Suprapubic skin (tissue), 3 donors: Measurements from ENCODE around the gene CXCR6.

ENCODE experiments used
- CTCF ChIP-seq, 2 donors: fragments of 200-600 bp in 1 of 2; fragments of 450-650 bp in 1 of 2; sonication (generic) in 1 of 2; IDR thresholded peaks; one replicate each; pipeline ENCODE4 v1.5.1; 2016 to 2019; ENCODE audit warnings: antibody characterized with exemption in 2 of 2, mild to moderate bottlenecking in 1 of 2, moderate library complexity in 1 of 2
- POLR2A ChIP-seq, 2 donors: fragments of 450-650 bp; IDR thresholded peaks; one replicate each; pipeline ENCODE4 v1.6.1; 2017; ENCODE audit warnings: antibody characterized with exemption in 2 of 2, mild to moderate bottlenecking in 2 of 2, moderate library complexity in 2 of 2

DNA sequence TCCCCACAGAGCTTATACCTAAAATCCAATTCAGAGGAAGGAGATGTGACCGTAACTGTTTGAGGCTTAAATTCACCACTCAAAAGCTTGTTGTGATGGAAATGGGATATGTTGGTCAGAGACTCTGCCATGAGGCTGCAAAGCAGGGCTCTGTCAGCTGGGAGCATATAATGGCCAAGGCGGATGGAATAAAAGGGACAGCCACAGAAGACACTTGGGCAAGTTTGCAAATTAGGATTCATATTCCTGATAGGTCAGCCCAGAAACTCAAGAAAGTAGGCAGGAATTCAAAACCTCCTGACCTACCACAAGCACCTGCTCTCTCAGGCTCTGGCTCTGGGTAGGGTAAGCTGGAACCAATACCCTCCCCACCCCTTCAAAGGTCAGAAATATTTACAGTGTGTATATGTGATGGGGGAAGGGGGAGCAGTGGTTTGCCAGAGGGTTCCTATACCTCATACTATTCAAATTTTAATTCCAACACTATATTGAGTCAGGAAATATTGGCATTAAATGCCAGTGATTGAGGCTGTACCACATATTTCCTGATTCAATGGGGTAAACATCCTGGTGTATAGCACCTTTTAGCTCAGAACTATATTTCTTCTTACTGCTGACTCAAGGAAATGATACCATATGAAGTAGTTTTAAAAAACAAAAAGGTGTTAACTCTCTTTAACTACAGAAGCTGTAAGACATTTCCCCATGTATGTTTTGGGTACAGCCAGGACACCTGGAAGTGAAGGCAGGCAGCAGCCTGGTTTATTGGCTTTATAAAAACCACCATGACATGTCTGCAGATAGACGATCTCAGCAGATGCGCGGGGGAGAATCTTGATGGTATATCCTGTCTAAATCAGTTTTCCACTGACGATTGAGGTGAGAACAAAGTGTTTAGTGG lies 33.2 kb downstream of the CXCR6 start:
- no peak for TF ChIP-seq CTCF (IDR thresholded peaks at IDR 0.05)
- no peak for TF ChIP-seq POLR2A (IDR thresholded peaks at IDR 0.05)
